Measurements from ENCODE around the gene TUBB4B.
"Not testable (repeated sequence)": the region's sequence is repeated elsewhere in the genome, so short reads cannot be mapped to it uniquely, and the experiment has no call there.

The TUBB4B gene

GRCh38 chr9:137237759-137238726 is 3.0 kb upstream of the TUBB4B start:
- H3K27ac ChIP-seq (ENCODE audit: low read depth, low read length, poor library complexity, severe bottlenecking) = no peak overlapping the region
- H3K4me2 ChIP-seq (ENCODE audit: low read length) = no peak overlapping the region
- TF ChIP-seq CTCF (IDR thresholded peaks at IDR 0.05; ENCODE audit: low read length) (no peak), EZH2 (IDR thresholded peaks at IDR 0.05; ENCODE audit: borderline replicate concordance, low read length) (no peak)

DNA sequence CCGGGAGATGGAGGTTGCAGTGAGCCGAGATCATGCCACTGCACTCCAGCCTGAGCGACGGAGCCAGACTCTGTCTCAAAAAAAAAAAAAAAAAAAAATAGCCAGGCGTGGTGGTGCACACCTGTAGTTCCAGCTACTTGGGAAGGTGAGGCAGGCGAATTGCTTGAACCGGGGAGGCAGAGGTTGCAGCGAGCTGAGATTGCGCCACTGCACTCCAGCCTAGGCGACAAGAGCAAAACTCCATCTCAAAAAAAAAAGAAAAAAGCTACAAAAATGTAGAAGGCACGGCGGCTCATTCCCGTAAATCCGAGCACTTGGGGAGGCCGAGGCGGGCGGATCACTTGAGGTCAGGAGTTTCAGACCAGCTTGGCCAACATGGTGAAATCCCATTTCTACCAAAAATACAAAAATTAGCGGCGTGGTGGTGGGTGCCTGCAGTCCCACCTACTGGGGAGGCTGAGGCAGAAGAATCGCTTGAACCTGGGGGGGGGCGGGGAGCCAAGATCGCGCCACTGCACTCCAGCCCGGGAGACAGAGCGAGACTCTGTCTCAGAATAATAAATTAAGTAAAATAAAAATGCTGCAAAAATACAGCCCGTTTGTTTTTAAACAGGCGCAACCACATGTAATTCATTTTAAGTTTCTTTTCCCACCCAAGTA is 1.4 kb upstream of the TUBB4B start:
- not testable (repeated sequence) for H3K27me3 ChIP-seq (ENCODE audit: insufficient read depth, low read length); H4K20me1 ChIP-seq (ENCODE audit: insufficient read depth, low read length); H3F3A ChIP-seq (ENCODE audit: insufficient read depth, low read length); H2AFZ ChIP-seq (ENCODE audit: low read length); H3K9me2 ChIP-seq (ENCODE audit: low read depth, low read length); H3K79me2 ChIP-seq (ENCODE audit: insufficient read depth, low read length); H3K9me3 ChIP-seq (ENCODE audit: low read length)
- Histone ChIP-seq H3K4me2 (ENCODE audit: low read length) (peak overlapping the region; percentile 66), H3K9ac (ENCODE audit: low read length) (peak overlapping the region; percentile 86), H3K36me3 (ENCODE audit: insufficient read depth, low read length) (peaks cover 28% of the 10 kb centered on the region), H3K27ac (ENCODE audit: low read depth, low read length, poor library complexity, severe bottlenecking) (peak overlapping the region; percentile 67), H3K4me1 (ENCODE audit: insufficient read depth, low read length, severe bottlenecking) (peaks cover 38% of the 10 kb centered on the region), H3K4me3 (ENCODE audit: low read depth, low read length, poor library complexity, severe bottlenecking) (peak overlapping the region; percentile 73)

More at GRCh38 chr9:137237759-137238726, 3.0 kb upstream of the TUBB4B start:
- Histone ChIP-seq H3K4me3 (ENCODE audit: low read depth, low read length, poor library complexity, severe bottlenecking) (no peak overlapping the region), H3K79me2 (ENCODE audit: insufficient read depth, low read length) (peaks cover 6% of the 10 kb centered on the region; the same call in 1 of the 2 replicates), H3F3A (ENCODE audit: insufficient read depth, low read length) (no peaks in the 10 kb centered on the region), H3K27me3 (ENCODE audit: insufficient read depth, low read length) (0 out of 2 replicates have a peak, but pooled peaks cover 2% of the 10 kb centered on the region), H4K20me1 (ENCODE audit: insufficient read depth, low read length) (no peaks in the 10 kb centered on the region), H3K9me3 (ENCODE audit: low read length) (no peaks in the 10 kb centered on the region), H3K4me1 (ENCODE audit: insufficient read depth, low read length, severe bottlenecking) (peaks cover 32% of the 10 kb centered on the region), H3K36me3 (ENCODE audit: insufficient read depth, low read length) (peaks cover 15% of the 10 kb centered on the region), H3K9me2 (ENCODE audit: low read depth, low read length) (no peaks in the 10 kb centered on the region), H2AFZ (ENCODE audit: low read length) (no peak overlapping the region), H3K9ac (ENCODE audit: low read length) (no peak overlapping the region)

DNA sequence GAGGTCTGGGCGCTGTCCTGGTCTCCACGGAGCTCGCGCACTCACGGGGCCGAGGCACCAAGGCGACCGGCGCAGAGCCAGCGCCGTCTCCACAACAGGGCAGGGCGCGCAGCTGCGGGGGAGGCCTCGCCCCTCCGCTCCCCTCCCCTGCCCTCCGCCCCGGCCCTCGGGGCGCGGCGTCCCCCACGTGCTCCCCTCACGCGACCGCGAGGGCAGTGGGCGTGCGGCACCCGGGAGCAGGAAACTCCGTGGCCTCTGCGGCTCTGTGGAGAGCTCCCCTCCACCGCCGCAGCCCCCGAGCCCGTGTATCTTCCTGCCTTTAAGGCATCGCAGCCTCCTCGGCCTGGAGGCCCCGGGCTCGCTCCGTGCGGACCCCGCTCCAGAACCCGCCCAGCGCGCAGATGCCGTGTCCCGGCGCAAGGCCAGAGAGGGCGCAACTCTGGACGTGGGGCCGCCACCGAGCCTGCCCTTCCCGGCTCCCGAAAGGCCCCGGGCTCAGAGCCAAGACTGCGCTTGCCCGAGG is 708 bp upstream of the TUBB4B start:
- H3F3A ChIP-seq (ENCODE audit: insufficient read depth, low read length) = no peaks in the 10 kb centered on the region
- no peaks in the 10 kb centered on the region for H3K9me3 ChIP-seq (ENCODE audit: low read length)
- H3K27me3 ChIP-seq (ENCODE audit: insufficient read depth, low read length) = 0 out of 2 replicates have a peak, but pooled peaks cover 4% of the 10 kb centered on the region
- H3K79me2 ChIP-seq (ENCODE audit: insufficient read depth, low read length) = peaks cover 6% of the 10 kb centered on the region; the same call in 1 of the 2 replicates
- H3K4me2 ChIP-seq (ENCODE audit: low read length) = peak overlapping the region; percentile 66
- peak overlapping the region; percentile 73 for H3K4me3 ChIP-seq (ENCODE audit: low read depth, low read length, poor library complexity, severe bottlenecking)
- H3K4me1 ChIP-seq (ENCODE audit: insufficient read depth, low read length, severe bottlenecking) = peaks cover 38% of the 10 kb centered on the region
- peak overlapping the region; percentile 67 for H3K27ac ChIP-seq (ENCODE audit: low read depth, low read length, poor library complexity, severe bottlenecking)
- no peaks in the 10 kb centered on the region for H4K20me1 ChIP-seq (ENCODE audit: insufficient read depth, low read length)
- no peak for TF ChIP-seq EZH2 (IDR thresholded peaks at IDR 0.05; ENCODE audit: borderline replicate concordance, low read length)
- no peak; the same call in 1 of the 2 replicates for TF ChIP-seq CTCF (IDR thresholded peaks at IDR 0.05; ENCODE audit: low read length)
- H2AFZ ChIP-seq (ENCODE audit: low read length) = no peak overlapping the region
- H3K9me2 ChIP-seq (ENCODE audit: low read depth, low read length) = no peaks in the 10 kb centered on the region
- H3K36me3 ChIP-seq (ENCODE audit: insufficient read depth, low read length) = peaks cover 28% of the 10 kb centered on the region
- H3K9ac ChIP-seq (ENCODE audit: low read length) = peak overlapping the region; percentile 86
